Activated naive CD8-positive, alpha-beta T cell treated with anti-CD3 and anti-CD28 coated beads for 36 hours (primary cell): ENCODE measurements around the gene CTIF. TPM values are rescaled to one million over a fixed set of nuclear protein-coding genes. Genes with fewer than 3 reads are reported as not detected.

Experiments used
- DNase-seq: peaks from one replicate; pipeline ENCODE4 v3.0.0; 2021
- H3K27ac Mint-ChIP-seq: one replicate; pipeline ENCODE4 v1.8.0; 2022; ENCODE audit warnings: mild to moderate bottlenecking, moderate library complexity, mixed read lengths
- H3K27me3 Mint-ChIP-seq: one replicate; pipeline ENCODE4 v1.8.0; 2022; ENCODE audit warnings: mild to moderate bottlenecking, mixed read lengths
- H3K36me3 Mint-ChIP-seq: one replicate; pipeline ENCODE4 v1.8.0; 2021; ENCODE audit warnings: mild to moderate bottlenecking, mixed read lengths
- H3K4me1 Mint-ChIP-seq: one replicate; pipeline ENCODE4 v1.8.0; 2021; ENCODE audit warnings: mixed read lengths
- H3K4me3 Mint-ChIP-seq: one replicate; pipeline ENCODE4 v1.8.0; 2022; ENCODE audit warnings: mild to moderate bottlenecking, moderate library complexity, mixed read lengths
- H3K9me3 Mint-ChIP-seq: one replicate; pipeline ENCODE4 v1.8.0; 2022; ENCODE audit warnings: mixed read lengths
- total RNA-seq, 2 experiments: library from RNA; stranded (reverse); gene quantifications; one replicate each; pipeline ENCODE4 v1.2.3, GENCODE V29; 2021

CTIF gene
- total RNA-seq, 2 experiments from 2014 or later: 2.3 to 3.5 TPM

GRCh38 chr18:48589797-48590519, 51.1 kb downstream of the CTIF start:
- Mint-ChIP-seq H3K27ac (no peak overlapping the region), H3K4me3 (no peak overlapping the region), H3K9me3 (no peaks in the 10 kb centered on the region), H3K27me3 (no peaks in the 10 kb centered on the region), H3K4me1 (no peaks in the 10 kb centered on the region), H3K36me3 (no peaks in the 10 kb centered on the region)
- DNase-seq: no peak

- Mint-ChIP-seq H3K27ac (no peak overlapping the region), H3K4me1 (no peaks in the 10 kb centered on the region), H3K27me3 (no peaks in the 10 kb centered on the region), H3K9me3 (no peaks in the 10 kb centered on the region), H3K36me3 (no peaks in the 10 kb centered on the region), H3K4me3 (no peak overlapping the region)
- no peak for DNase-seq
Measured at GRCh38 chr18:48590678-48591077, 51.8 kb downstream of the CTIF start.

GRCh38 chr18:48592540-48593171, 53.8 kb downstream of the CTIF start:
- Mint-ChIP-seq H3K9me3 (no peaks in the 10 kb centered on the region), H3K4me3 (no peak overlapping the region), H3K27ac (no peak overlapping the region), H3K27me3 (no peaks in the 10 kb centered on the region), H3K36me3 (no peaks in the 10 kb centered on the region), H3K4me1 (no peaks in the 10 kb centered on the region)
- DNase-seq: no peak

GRCh38 chr18:48594471-48595094, 55.8 kb downstream of the CTIF start:
- no peaks in the 10 kb centered on the region for H3K4me1 Mint-ChIP-seq
- no peak for DNase-seq
- no peak overlapping the region for H3K27ac Mint-ChIP-seq
- H3K4me3 Mint-ChIP-seq: no peak overlapping the region
- no peaks in the 10 kb centered on the region for H3K27me3 Mint-ChIP-seq
- H3K36me3 Mint-ChIP-seq: no peaks in the 10 kb centered on the region
- no peaks in the 10 kb centered on the region for H3K9me3 Mint-ChIP-seq

GRCh38 chr18:48595703-48596218, 56.9 kb downstream of the CTIF start:
- Mint-ChIP-seq H3K36me3 (no peaks in the 10 kb centered on the region), H3K4me3 (no peak overlapping the region), H3K27me3 (no peaks in the 10 kb centered on the region), H3K27ac (no peak overlapping the region), H3K4me1 (no peaks in the 10 kb centered on the region), H3K9me3 (no peaks in the 10 kb centered on the region)
- DNase-seq: no peak

- Mint-ChIP-seq H3K9me3 (no peaks in the 10 kb centered on the region), H3K4me3 (no peak overlapping the region), H3K36me3 (no peaks in the 10 kb centered on the region), H3K27me3 (no peaks in the 10 kb centered on the region), H3K27ac (no peak overlapping the region), H3K4me1 (no peaks in the 10 kb centered on the region)
- DNase-seq: no peak
Measured at GRCh38 chr18:48597110-48597509, 58.3 kb downstream of the CTIF start.

GRCh38 chr18:48597671-48598070, 58.8 kb downstream of the CTIF start:
- no peak for DNase-seq
- H3K4me3 Mint-ChIP-seq: no peak overlapping the region
- H3K27ac Mint-ChIP-seq: no peak overlapping the region
- H3K36me3 Mint-ChIP-seq: no peaks in the 10 kb centered on the region
- H3K9me3 Mint-ChIP-seq: no peaks in the 10 kb centered on the region
- H3K4me1 Mint-ChIP-seq: no peaks in the 10 kb centered on the region
- no peaks in the 10 kb centered on the region for H3K27me3 Mint-ChIP-seq

- no peak for DNase-seq
- Mint-ChIP-seq H3K4me1 (no peaks in the 10 kb centered on the region), H3K27ac (no peak overlapping the region), H3K4me3 (no peak overlapping the region), H3K27me3 (no peaks in the 10 kb centered on the region), H3K36me3 (no peaks in the 10 kb centered on the region), H3K9me3 (peaks cover 1% of the 10 kb centered on the region)
Measured at GRCh38 chr18:48599391-48599790, 60.6 kb downstream of the CTIF start.

- H3K4me1 Mint-ChIP-seq: no peaks in the 10 kb centered on the region
- no peak overlapping the region for H3K27ac Mint-ChIP-seq
- no peak for DNase-seq
- H3K27me3 Mint-ChIP-seq: no peaks in the 10 kb centered on the region
- H3K9me3 Mint-ChIP-seq: peaks cover 1% of the 10 kb centered on the region
- H3K4me3 Mint-ChIP-seq: no peak overlapping the region
- no peaks in the 10 kb centered on the region for H3K36me3 Mint-ChIP-seq
Measured at GRCh38 chr18:48600046-48600445, 61.2 kb downstream of the CTIF start.

- no peak for DNase-seq
- Mint-ChIP-seq H3K27ac (no peak overlapping the region), H3K4me1 (no peaks in the 10 kb centered on the region), H3K9me3 (peaks cover 1% of the 10 kb centered on the region), H3K4me3 (no peak overlapping the region), H3K36me3 (no peaks in the 10 kb centered on the region), H3K27me3 (no peaks in the 10 kb centered on the region)
Measured at GRCh38 chr18:48600456-48601090, 61.7 kb downstream of the CTIF start.

- Mint-ChIP-seq H3K4me1 (no peaks in the 10 kb centered on the region), H3K27me3 (no peaks in the 10 kb centered on the region), H3K4me3 (no peak overlapping the region), H3K27ac (no peak overlapping the region), H3K9me3 (peaks cover 1% of the 10 kb centered on the region), H3K36me3 (no peaks in the 10 kb centered on the region)
- DNase-seq: no peak
Measured at GRCh38 chr18:48601343-48601742, 62.5 kb downstream of the CTIF start.

- H3K27me3 Mint-ChIP-seq: no peaks in the 10 kb centered on the region
- H3K9me3 Mint-ChIP-seq: peaks cover 1% of the 10 kb centered on the region
- DNase-seq: no peak
- H3K4me3 Mint-ChIP-seq: no peak overlapping the region
- no peaks in the 10 kb centered on the region for H3K36me3 Mint-ChIP-seq
- no peaks in the 10 kb centered on the region for H3K4me1 Mint-ChIP-seq
- H3K27ac Mint-ChIP-seq: no peak overlapping the region
Measured at GRCh38 chr18:48602759-48603390, 64.0 kb downstream of the CTIF start.

GRCh38 chr18:48605408-48605845, 66.6 kb downstream of the CTIF start:
- H3K9me3 Mint-ChIP-seq: peaks cover 1% of the 10 kb centered on the region
- no peak overlapping the region for H3K27ac Mint-ChIP-seq
- H3K27me3 Mint-ChIP-seq: no peaks in the 10 kb centered on the region
- DNase-seq: no peak
- no peaks in the 10 kb centered on the region for H3K36me3 Mint-ChIP-seq
- H3K4me1 Mint-ChIP-seq: no peaks in the 10 kb centered on the region
- no peak overlapping the region for H3K4me3 Mint-ChIP-seq

- Mint-ChIP-seq H3K4me3 (no peak overlapping the region), H3K27ac (no peak overlapping the region), H3K36me3 (no peaks in the 10 kb centered on the region), H3K9me3 (peaks cover 1% of the 10 kb centered on the region), H3K4me1 (no peaks in the 10 kb centered on the region), H3K27me3 (no peaks in the 10 kb centered on the region)
- DNase-seq: no peak
Measured at GRCh38 chr18:48607056-48607984, 68.5 kb downstream of the CTIF start.
